H9 (cell line): ENCODE results near the gene NYAP2. TPM values are rescaled to one million over a fixed set of nuclear protein-coding genes. Genes with fewer than 3 reads are reported as not detected.

Source experiments
- DNase-seq: peaks from one replicate; pipeline ENCODE4 v3.0.0-alpha.2; 2017
- H2AFZ ChIP-seq: one replicate; pipeline ENCODE4 v1.6.1; 2013; ENCODE audit warnings: mild to moderate bottlenecking, low read length, control low read depth, moderate library complexity
- H2AK5ac ChIP-seq: 2 replicates; pipeline ENCODE4 v1.6.1; 2013; ENCODE audit warnings: low read length, control low read depth, mixed read lengths; ENCODE audit not compliant: insufficient read length
- H2BK120ac ChIP-seq: one replicate; pipeline ENCODE4 v1.6.1; 2013; ENCODE audit warnings: low read depth, mild to moderate bottlenecking, low read length, control low read depth, inconsistent platforms; ENCODE audit not compliant: poor library complexity, severe bottlenecking
- H2BK12ac ChIP-seq: 2 replicates; pipeline ENCODE4 v1.6.1; 2013; ENCODE audit warnings: low read length, control low read depth, mixed read lengths, low read depth; ENCODE audit not compliant: insufficient read length
- H2BK15ac ChIP-seq: 2 replicates; pipeline ENCODE4 v1.6.1; 2013; ENCODE audit warnings: low read depth, low read length, control low read depth
- H2BK20ac ChIP-seq: one replicate; pipeline ENCODE4 v1.6.1; 2013; ENCODE audit warnings: low read depth, mild to moderate bottlenecking, low read length, control low read depth, inconsistent platforms; ENCODE audit not compliant: poor library complexity, severe bottlenecking
- H2BK5ac ChIP-seq: 2 replicates; pipeline ENCODE4 v1.6.1; 2013; ENCODE audit warnings: low read length, control low read depth, mixed read lengths; ENCODE audit not compliant: insufficient read length
- H3K14ac ChIP-seq: 2 replicates; pipeline ENCODE4 v1.6.1; 2013; ENCODE audit warnings: low read length, control low read depth; ENCODE audit not compliant: insufficient read depth
- H3K18ac ChIP-seq: 2 replicates; pipeline ENCODE4 v1.6.1; 2013; ENCODE audit warnings: low read depth, mild to moderate bottlenecking, mixed read lengths, low read length, control low read depth; ENCODE audit not compliant: insufficient read length
- H3K23ac ChIP-seq: 2 replicates; pipeline ENCODE4 v1.6.1; 2013; ENCODE audit warnings: low read length, control low read depth, mixed read lengths, low read depth; ENCODE audit not compliant: insufficient read length
- H3K23me2 ChIP-seq: 2 replicates; pipeline ENCODE4 v1.6.1; 2013; ENCODE audit warnings: low read depth, mild to moderate bottlenecking, mixed read lengths, low read length, control low read depth; ENCODE audit not compliant: insufficient read length, poor library complexity, severe bottlenecking
- H3K27ac ChIP-seq: 2 replicates; pipeline ENCODE4 v1.5.1; 2013; ENCODE audit warnings: low read length, control low read depth, mixed read lengths, low read depth; ENCODE audit not compliant: insufficient read length
- H3K27me3 ChIP-seq: 2 replicates; pipeline ENCODE4 v1.6.1; 2013; ENCODE audit warnings: low read length, control low read depth, inconsistent platforms; ENCODE audit not compliant: insufficient read depth
- H3K4ac ChIP-seq: 2 replicates; pipeline ENCODE4 v1.6.1; 2013; ENCODE audit warnings: low read depth, mild to moderate bottlenecking, control low read depth, inconsistent platforms, low read length, moderate library complexity
- H3K4me1 ChIP-seq: 2 replicates; pipeline ENCODE4 v1.6.1; 2013; ENCODE audit warnings: low read length, control low read depth, inconsistent platforms; ENCODE audit not compliant: insufficient read depth
- H3K4me2 ChIP-seq: 2 replicates; pipeline ENCODE4 v1.6.1; 2013; ENCODE audit warnings: low read length, control low read depth, mixed read lengths; ENCODE audit not compliant: insufficient read length, insufficient read depth
- H3K56ac ChIP-seq: 2 replicates; pipeline ENCODE4 v1.6.1; 2013; ENCODE audit warnings: low read depth, mild to moderate bottlenecking, mixed read lengths, low read length, control low read depth; ENCODE audit not compliant: insufficient read length
- H3K79me1 ChIP-seq: 2 replicates; pipeline ENCODE4 v1.6.1; 2013; ENCODE audit warnings: low read depth, mild to moderate bottlenecking, moderate library complexity, low read length, control low read depth, inconsistent platforms; ENCODE audit not compliant: insufficient read depth, poor library complexity, severe bottlenecking
- H3K79me2 ChIP-seq: 2 replicates; pipeline ENCODE4 v1.6.1; 2013; ENCODE audit warnings: low read length, control low read depth, inconsistent platforms; ENCODE audit not compliant: insufficient read depth
- H3K9ac ChIP-seq: 2 replicates; pipeline ENCODE4 v1.6.1; 2013; ENCODE audit warnings: low read length, control low read depth, mixed read lengths; ENCODE audit not compliant: insufficient read length; ENCODE audit errors: extremely low read depth
- H3K9me3 ChIP-seq: one replicate; pipeline ENCODE4 v1.6.1; 2013; ENCODE audit warnings: low read depth, low read length, inconsistent platforms; ENCODE audit not compliant: control insufficient read depth
- H3T11ph ChIP-seq: one replicate; pipeline ENCODE4 v1.6.1; 2013; ENCODE audit warnings: mild to moderate bottlenecking, low read length, control low read depth, inconsistent platforms
- H4K20me1 ChIP-seq: one replicate; pipeline ENCODE4 v1.6.1; 2013; ENCODE audit not compliant: control insufficient read depth, insufficient read length, insufficient read depth
- H4K5ac ChIP-seq: 2 replicates; pipeline ENCODE4 v1.6.1; 2013; ENCODE audit warnings: low read depth, mild to moderate bottlenecking, mixed read lengths, low read length, control low read depth; ENCODE audit not compliant: insufficient read length
- H4K8ac ChIP-seq: replicated peaks from 2 replicates; pipeline ENCODE4 v1.6.1; 2013; ENCODE audit warnings: low read length, control low read depth, mixed read lengths, low read depth; ENCODE audit not compliant: insufficient read length
- H4K91ac ChIP-seq: 2 replicates; pipeline ENCODE4 v1.6.1; 2013; ENCODE audit warnings: low read depth, mild to moderate bottlenecking, moderate library complexity, mixed read lengths, low read length, control low read depth; ENCODE audit not compliant: insufficient read length
- H3K27ac Mint-ChIP-seq, 3 experiments: 2 replicates in 2 of 3; 3 replicates in 1 of 3; pipeline ENCODE4 v1.8.0; 2020 to 2021; ENCODE audit warnings: mixed read lengths in 3 of 3, mild to moderate bottlenecking in 1 of 3, moderate library complexity in 1 of 3
- H3K27me3 Mint-ChIP-seq: 2 replicates; pipeline ENCODE4 v1.8.0; 2021; ENCODE audit warnings: low read depth, mild to moderate bottlenecking, moderate library complexity, mixed read lengths
- H3K36me3 Mint-ChIP-seq, 3 experiments: 2 replicates in 2 of 3; 3 replicates in 1 of 3; pipeline ENCODE4 v1.8.0; 2020 to 2021; ENCODE audit warnings: low read depth in 3 of 3, mixed read lengths in 3 of 3; ENCODE audit not compliant: insufficient read depth in 1 of 3
- H3K4me1 Mint-ChIP-seq, 2 experiments: 2 replicates each; pipeline ENCODE4 v1.8.0; 2020; ENCODE audit warnings: mixed read lengths in 2 of 2
- H3K4me3 Mint-ChIP-seq, 2 experiments: 2 replicates in 1 of 2; 3 replicates in 1 of 2; pipeline ENCODE4 v1.8.0; 2020 to 2021; ENCODE audit warnings: mild to moderate bottlenecking in 2 of 2, mixed read lengths in 2 of 2, moderate library complexity in 1 of 2
- H3K9me3 Mint-ChIP-seq, 2 experiments: 2 replicates in 1 of 2; 3 replicates in 1 of 2; pipeline ENCODE4 v1.8.0; 2020; ENCODE audit warnings: mild to moderate bottlenecking in 2 of 2, mixed read lengths in 2 of 2, moderate library complexity in 1 of 2
- CTCF ChIP-seq: fragments of 200-600 bp; sonication (generic); conservative IDR thresholded peaks from 3 replicates; pipeline ENCODE4 v1.8.0; 2021; ENCODE audit warnings: antibody characterized with exemption, mild to moderate bottlenecking
- WGBS: extraction: QIAGEN DNeasy Blood & Tissue Kit; methylation state at CpG from one replicate; pipeline ENCODE4 v1.1.7; 2013; ENCODE audit warnings: missing lambda C conversion rate, low lambda C conversion rate, mixed read lengths; ENCODE audit not compliant: insufficient read length; ENCODE audit errors: extremely low coverage; 5-methylcytosine and 5-hydroxymethylcytosine counted together
- total RNA-seq: library from RNA; stranded (reverse); gene quantifications from 2 replicates; pipeline ENCODE4 v1.2.1, GENCODE V29; 2021

The NYAP2 gene
- total RNA-seq, 1 experiment from 2014 or later: not detected

- Histone ChIP-seq H3K23me2 (no peaks in the 10 kb centered on the region), H3K23ac (no peak overlapping the region), H3K4me1 (no peaks in the 10 kb centered on the region), H3K9ac (no peak overlapping the region), H4K20me1 (no peaks in the 10 kb centered on the region), H2AK5ac (no peak overlapping the region), H3K4ac (no peak overlapping the region), H2BK15ac (no peak overlapping the region), H3T11ph (no peak overlapping the region), H3K18ac (no peak overlapping the region), H2BK120ac (no peak overlapping the region), H4K91ac (no peak overlapping the region), H3K9me3 (no peaks in the 10 kb centered on the region), H3K27ac (no peak overlapping the region), H2BK12ac (no peak overlapping the region), H3K56ac (no peak overlapping the region), H3K4me2 (no peak overlapping the region), H3K79me2 (no peaks in the 10 kb centered on the region), H3K14ac (no peak overlapping the region), H4K5ac (no peak overlapping the region), H3K27me3 (no peaks in the 10 kb centered on the region), H2BK20ac (no peak overlapping the region), H2AFZ (no peak overlapping the region), H4K8ac (no peak overlapping the region), H2BK5ac (no peak overlapping the region), H3K79me1 (no peaks in the 10 kb centered on the region)
- Mint-ChIP-seq H3K27me3 (no peaks in the 10 kb centered on the region), H3K4me3 (no peak overlapping the region), H3K9me3 (peaks cover 3 to 5% of the 10 kb centered on the region in 2 experiments; a peak in 3 of 5 replicates), H3K4me1 (no peaks in the 10 kb centered on the region), H3K36me3 (peaks cover 0 to 5% (median 4%) of the 10 kb centered on the region in 3 experiments; a peak in 2 of 7 replicates), H3K27ac (no peak overlapping the region)
- no peak for DNase-seq
- WGBS: no CpG with 5 or more reads among the region's 4 CpGs
- TF ChIP-seq CTCF: no peak
Measured at GRCh38 chr2:225600865-225601264, 201.4 kb downstream of the NYAP2 start.
